WI38 (cell line): ENCODE measurements around the gene NDUFAB1.
"Not testable (repeated sequence)": the region's sequence is repeated elsewhere in the genome, so short reads cannot be mapped to it uniquely, and the experiment has no call there.

Experiments used
- H3K4me3 ChIP-seq: 2 replicates; pipeline ENCODE4 v1.5.1; 2011; ENCODE audit warnings: low read depth, mild to moderate bottlenecking, control low read depth, low read length
- TF ChIP-seq, protein P1 (sequence below): IDR thresholded peaks from 2 replicates; pipeline ENCODE4 v1.5.1; 2012; ENCODE audit warnings: low read depth, mild to moderate bottlenecking, control low read depth, low read length

The NDUFAB1 gene

GRCh38 chr16:23629516-23629915 lies 33.4 kb upstream of the NDUFAB1 start:
- TF ChIP-seq, protein P1, sequence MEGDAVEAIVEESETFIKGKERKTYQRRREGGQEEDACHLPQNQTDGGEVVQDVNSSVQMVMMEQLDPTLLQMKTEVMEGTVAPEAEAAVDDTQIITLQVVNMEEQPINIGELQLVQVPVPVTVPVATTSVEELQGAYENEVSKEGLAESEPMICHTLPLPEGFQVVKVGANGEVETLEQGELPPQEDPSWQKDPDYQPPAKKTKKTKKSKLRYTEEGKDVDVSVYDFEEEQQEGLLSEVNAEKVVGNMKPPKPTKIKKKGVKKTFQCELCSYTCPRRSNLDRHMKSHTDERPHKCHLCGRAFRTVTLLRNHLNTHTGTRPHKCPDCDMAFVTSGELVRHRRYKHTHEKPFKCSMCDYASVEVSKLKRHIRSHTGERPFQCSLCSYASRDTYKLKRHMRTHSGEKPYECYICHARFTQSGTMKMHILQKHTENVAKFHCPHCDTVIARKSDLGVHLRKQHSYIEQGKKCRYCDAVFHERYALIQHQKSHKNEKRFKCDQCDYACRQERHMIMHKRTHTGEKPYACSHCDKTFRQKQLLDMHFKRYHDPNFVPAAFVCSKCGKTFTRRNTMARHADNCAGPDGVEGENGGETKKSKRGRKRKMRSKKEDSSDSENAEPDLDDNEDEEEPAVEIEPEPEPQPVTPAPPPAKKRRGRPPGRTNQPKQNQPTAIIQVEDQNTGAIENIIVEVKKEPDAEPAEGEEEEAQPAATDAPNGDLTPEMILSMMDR, result no peak
- no peak overlapping the region for H3K4me3 ChIP-seq

GRCh38 chr16:23624092-23624491 lies 28.0 kb upstream of the NDUFAB1 start:
- TF ChIP-seq, protein P1, result no peak
- H3K4me3 ChIP-seq, result no peak overlapping the region

- no peak overlapping the region for H3K4me3 ChIP-seq
- TF ChIP-seq, protein P1, result no peak
Measured at GRCh38 chr16:23615805-23616204, 19.7 kb upstream of the NDUFAB1 start.

- TF ChIP-seq, protein P1, result no peak
- no peak overlapping the region for H3K4me3 ChIP-seq
Measured at GRCh38 chr16:23611936-23612335, 15.8 kb upstream of the NDUFAB1 start.

DNA sequence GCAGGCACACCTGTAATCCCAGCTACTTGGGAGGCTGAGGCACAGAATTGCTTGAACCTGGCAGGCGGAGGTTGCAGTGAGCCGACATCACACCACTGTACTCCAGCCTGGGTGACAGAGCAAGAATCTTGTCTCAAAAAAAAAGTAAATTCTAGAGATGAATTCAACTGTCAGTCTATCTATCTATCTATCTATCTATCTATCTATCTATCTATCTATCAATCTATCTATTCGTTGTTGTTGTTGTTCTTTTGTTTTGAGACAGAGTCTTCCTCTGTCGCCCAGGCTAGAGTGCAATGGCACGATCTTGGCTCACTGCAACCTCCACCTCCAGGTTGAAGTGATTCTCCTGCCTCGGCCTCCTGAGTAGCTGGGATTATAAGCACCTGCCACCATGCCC lies 14.8 kb upstream of the NDUFAB1 start:
- H3K4me3 ChIP-seq, result not testable (repeated sequence)

GRCh38 chr16:23609929-23610328 lies 13.8 kb upstream of the NDUFAB1 start:
- no peak overlapping the region for H3K4me3 ChIP-seq
- TF ChIP-seq, protein P1, result no peak

GRCh38 chr16:23608194-23608593 lies 12.1 kb upstream of the NDUFAB1 start:
- no peak overlapping the region for H3K4me3 ChIP-seq
- TF ChIP-seq, protein P1, result no peak

DNA sequence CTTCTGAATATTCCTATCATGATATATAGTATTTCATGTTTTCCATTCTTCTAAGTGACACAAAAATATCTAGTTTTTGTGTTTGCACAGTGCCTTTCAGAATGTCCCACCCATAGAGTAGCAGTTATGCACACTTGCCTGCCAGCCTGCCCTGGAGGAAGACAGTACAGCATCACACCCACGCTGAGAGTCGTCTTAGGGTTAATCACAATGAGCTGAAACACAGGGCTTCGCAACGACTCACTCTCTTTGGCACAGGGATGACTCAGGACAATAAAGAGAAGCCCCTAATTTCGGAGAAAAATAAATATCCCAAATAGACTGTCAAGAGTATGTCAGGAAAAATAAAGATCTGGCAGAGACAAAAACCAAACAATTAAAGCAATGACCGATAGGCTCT lies 11.6 kb upstream of the NDUFAB1 start:
- TF ChIP-seq, protein P1, result no peak
- H3K4me3 ChIP-seq, result no peak overlapping the region
